HepG2 (cell line): ENCODE results near the gene TMEM229B. TPM values are rescaled to one million over a fixed set of nuclear protein-coding genes. Genes with fewer than 3 reads are reported as not detected.

Source experiments
- ATAC-seq: fragments of 200-7000 bp; cut with Tn5 transposase; 3 replicates; pipeline ENCODE4 v1.9.1; 2020; ENCODE audit warnings: mild to moderate bottlenecking, moderate library complexity
- BruUV-seq: library from RNA; stranded (reverse); fragments of 400-500 nt; replicated peaks from 2 replicates; lab custom pipeline; 2021; lab: Mats Ljungman, UMichigan
- CTCF ChIA-PET: fragments of 300-600 bp; formaldehyde crosslinking; extraction: SDS; loops from one replicate; lab custom pipeline; 2021; ENCODE audit warnings: low total read pairs, inconsistent platforms, low intra/inter-chr PET ratio; lab: Yijun Ruan, JAX
- POLR2A ChIA-PET: fragments of 350-600 bp; sonication (Branson Sonifier 250); formaldehyde crosslinking; loops from one replicate; lab custom pipeline; 2020; ENCODE audit warnings: antibody characterized with exemption, inconsistent platforms; lab: Yijun Ruan, JAX
- DNase-seq: peaks from one replicate; pipeline ENCODE4 v3.0.0-alpha.2; 2015; ENCODE audit warnings: low spot score
- FAIRE-seq: peaks from 3 replicates; lab custom pipeline; 2011; peaks lifted over from hg19 to GRCh38; lab: Jason Lieb, UNC
- H2AFZ ChIP-seq: one replicate; pipeline ENCODE4 v1.6.1; 2011; ENCODE audit warnings: low read length, inconsistent platforms
- H3K27ac ChIP-seq: fragments of 300-600 bp; 3 replicates; pipeline ENCODE4 v1.8.0; 2011; ENCODE audit warnings: mixed run types, mild to moderate bottlenecking, mixed read lengths, low read length, inconsistent platforms; ENCODE audit not compliant: insufficient read depth; ENCODE audit errors: extremely low read length
- H3K27me3 ChIP-seq, 2 experiments: fragments of 200-600 bp in 1 of 2; 2 replicates in 1 of 2; 3 replicates in 1 of 2; pipeline versions ENCODE4 v1.6.0 to v1.8.0; 2011; ENCODE audit warnings: low read length in 2 of 2, mild to moderate bottlenecking in 2 of 2, moderate library complexity in 2 of 2, inconsistent platforms in 1 of 2; ENCODE audit not compliant: insufficient read depth in 2 of 2, control insufficient read depth in 1 of 2
- H3K36me3 ChIP-seq, 2 experiments: fragments of 200-600 bp in 1 of 2; replicated peaks in 1 of 2; 2 replicates in 1 of 2; 3 replicates in 1 of 2; pipeline versions ENCODE4 v1.5.1 to v1.8.0; 2011; ENCODE audit warnings: low read length in 2 of 2, inconsistent platforms in 1 of 2; ENCODE audit not compliant: insufficient read depth in 2 of 2, control insufficient read depth in 1 of 2
- H3K4me1 ChIP-seq: 2 replicates; pipeline ENCODE4 v1.5.1; 2012; ENCODE audit warnings: low read length, inconsistent platforms; ENCODE audit not compliant: insufficient read depth
- H3K4me2 ChIP-seq: 2 replicates; pipeline ENCODE4 v1.6.0; 2011; ENCODE audit warnings: low read depth, low read length, inconsistent platforms
- H3K4me3 ChIP-seq, 3 experiments: fragments of 200-600 bp in 1 of 3; sonication (generic), shearing (Covaris generic) in 1 of 3; replicated peaks in 1 of 3; 2 replicates each; pipeline ENCODE4 v1.5.1; 2011 to 2016; ENCODE audit warnings: low read length in 3 of 3, inconsistent platforms in 2 of 3, low read depth in 2 of 3, mild to moderate bottlenecking in 2 of 3, control low read depth in 1 of 3, mixed read lengths in 1 of 3; ENCODE audit not compliant: insufficient read depth in 1 of 3
- H3K79me2 ChIP-seq: one replicate; pipeline ENCODE4 v1.6.1; 2011; ENCODE audit warnings: low read length, inconsistent platforms; ENCODE audit not compliant: insufficient read depth
- H3K9ac ChIP-seq: 2 replicates; pipeline ENCODE4 v1.6.0; 2011; ENCODE audit warnings: mild to moderate bottlenecking, low read depth, low read length, inconsistent platforms; ENCODE audit not compliant: insufficient read depth
- H3K9me3 ChIP-seq: 2 replicates; pipeline ENCODE4 v1.5.1; 2012; ENCODE audit warnings: mild to moderate bottlenecking, low read length
- H4K20me1 ChIP-seq: 2 replicates; pipeline ENCODE4 v1.6.0; 2011; ENCODE audit warnings: inconsistent platforms, mild to moderate bottlenecking, low read length, moderate library complexity; ENCODE audit not compliant: insufficient read depth
- HES4 ChIP-seq: sonication (generic); formaldehyde crosslinking; IDR thresholded peaks from 2 replicates; pipeline ENCODE4 v1.9.0; 2021; ENCODE audit warnings: mild to moderate bottlenecking, missing genetic modification reagents, borderline replicate concordance
- HHEX ChIP-seq: IDR thresholded peaks from 2 replicates; pipeline ENCODE4 v1.6.1; 2016; ENCODE audit warnings: control low read depth
- HMG20A ChIP-seq: IDR thresholded peaks from 2 replicates; pipeline ENCODE4 v1.6.1; 2016; ENCODE audit warnings: borderline replicate concordance
- JARID2 ChIP-seq: sonication (generic); formaldehyde crosslinking; IDR thresholded peaks from 2 replicates; pipeline ENCODE4 v1.8.1; 2023; ENCODE audit warnings: missing genetic modification reagents, inconsistent platforms; ENCODE audit not compliant: insufficient replicate concordance
- KDM6A ChIP-seq: IDR thresholded peaks from 2 replicates; pipeline ENCODE4 v1.6.1; 2016; ENCODE audit warnings: low read depth
- KLF13 ChIP-seq: sonication (generic); formaldehyde crosslinking; IDR thresholded peaks from 2 replicates; pipeline ENCODE4 v1.4.0; 2020; ENCODE audit warnings: mild to moderate bottlenecking, missing genetic modification reagents
- MTA3 ChIP-seq: sonication (generic); formaldehyde crosslinking; IDR thresholded peaks from 2 replicates; pipeline ENCODE4 v1.4.0; 2020; ENCODE audit warnings: missing genetic modification reagents
- PAX8 ChIP-seq: sonication (generic); formaldehyde crosslinking; IDR thresholded peaks from 2 replicates; pipeline ENCODE4 v1.8.0; 2022; ENCODE audit warnings: mild to moderate bottlenecking, missing genetic modification reagents, borderline replicate concordance
- RFXAP ChIP-seq: sonication (generic); formaldehyde crosslinking; IDR thresholded peaks from 2 replicates; pipeline ENCODE4 v1.4.0; 2020; ENCODE audit warnings: missing genetic modification reagents, borderline replicate concordance
- TSC22D2 ChIP-seq: sonication (generic); formaldehyde crosslinking; IDR thresholded peaks from 2 replicates; pipeline ENCODE4 v1.5.1; 2020; ENCODE audit warnings: missing genetic modification reagents, mild to moderate bottlenecking, borderline replicate concordance
- ZNF10 ChIP-seq: sonication (generic); formaldehyde crosslinking; IDR thresholded peaks from 2 replicates; pipeline ENCODE4 v1.4.0; 2020; ENCODE audit warnings: mild to moderate bottlenecking, low read depth, missing genetic modification reagents, borderline replicate concordance
- ZNF343 ChIP-seq: sonication (generic); formaldehyde crosslinking; IDR thresholded peaks from 2 replicates; pipeline ENCODE4 v1.4.0; 2020; ENCODE audit warnings: mild to moderate bottlenecking, missing genetic modification reagents
- ZNF431 ChIP-seq: sonication (generic); formaldehyde crosslinking; IDR thresholded peaks from 2 replicates; pipeline ENCODE4 v1.9.0; 2022; ENCODE audit warnings: missing genetic modification reagents, low read depth, mild to moderate bottlenecking, borderline replicate concordance
- ZNF484 ChIP-seq: sonication (generic); formaldehyde crosslinking; IDR thresholded peaks from 2 replicates; pipeline ENCODE4 v1.5.1; 2020; ENCODE audit warnings: mild to moderate bottlenecking, low read depth, missing genetic modification reagents, borderline replicate concordance
- ZNF572 ChIP-seq: sonication (generic); formaldehyde crosslinking; IDR thresholded peaks from 2 replicates; pipeline ENCODE4 v1.5.1; 2020; ENCODE audit warnings: mild to moderate bottlenecking, missing genetic modification reagents
- ZNF678 ChIP-seq: sonication (generic); formaldehyde crosslinking; IDR thresholded peaks from 2 replicates; pipeline ENCODE4 v1.4.0; 2020; ENCODE audit warnings: mild to moderate bottlenecking, missing genetic modification reagents
- ZNF766 ChIP-seq: sonication (generic); formaldehyde crosslinking; IDR thresholded peaks from 2 replicates; pipeline ENCODE4 v1.5.0; 2020; ENCODE audit warnings: missing genetic modification reagents, borderline replicate concordance
- ZNF891 ChIP-seq: sonication (generic); formaldehyde crosslinking; IDR thresholded peaks from 2 replicates; pipeline ENCODE4 v1.5.0; 2020; ENCODE audit warnings: mild to moderate bottlenecking, missing genetic modification reagents
- WGBS: methylation state at CpG from one replicate; pipeline ENCODE4 v1.1.6; 2017; ENCODE audit warnings: low lambda C conversion rate; 5-methylcytosine and 5-hydroxymethylcytosine counted together
- in situ Hi-C: cut with HindIII; loops from 2 replicates; pipeline ENCODE4 v1.10.0; 2017; ENCODE audit warnings: low pct_unique_long_range_greater_than_20kb; ENCODE audit not compliant: extremely low pct_ligation_motif_present
- intact Hi-C: fragments of 100-400 bp; cut with micrococcal nuclease; formaldehyde crosslinking; loops from one replicate; pipeline ENCODE4 v1.10.0; 2022; ENCODE audit not compliant: unreplicated experiment
- polyA plus RNA-seq, 8 experiments: library from polyadenylated mRNA; depleted of rRNA in 3 of 8; stranded (reverse) in 7 of 8; unstranded in 1 of 8; fragments of >200 nt; fragmentation: Illumina TruSeq in 4 of 8; extraction: Trizol in 4 of 8; gene quantifications; 2 replicates each; pipeline versions ENCODE4 v1.2.1 to v1.2.3, GENCODE V29; 2011 to 2016; ENCODE audit warnings: low read depth in 4 of 8, missing spikeins in 1 of 8, mixed read lengths in 1 of 8; ENCODE audit not compliant: insufficient read depth in 1 of 8
- total RNA-seq, 5 experiments: library from RNA; depleted of rRNA; stranded (reverse); fragments of >200 nt; fragmentation: Illumina TruSeq; extraction: Trizol; gene quantifications; 2 replicates each; pipeline ENCODE4 v1.2.3, GENCODE V29; 2016; ENCODE audit warnings: low read depth in 1 of 5
- TF ChIP-seq, protein P1 (sequence below): sonication (generic); formaldehyde crosslinking; IDR thresholded peaks from 2 replicates; pipeline ENCODE4 v1.4.0; 2020; ENCODE audit warnings: low read depth, mild to moderate bottlenecking, missing genetic modification reagents
- TF ChIP-seq, protein P2 (sequence below): sonication (generic); formaldehyde crosslinking; IDR thresholded peaks from 2 replicates; pipeline ENCODE4 v1.4.0; 2020; ENCODE audit warnings: mild to moderate bottlenecking, low read depth, missing genetic modification reagents

TMEM229B gene
- total and polyA plus RNA-seq, 2 of the 13 experiments (the other 11 are each of a cell fraction or from before 2014, with no cell fraction given): 0.69 to 1.1 TPM

DNA sequence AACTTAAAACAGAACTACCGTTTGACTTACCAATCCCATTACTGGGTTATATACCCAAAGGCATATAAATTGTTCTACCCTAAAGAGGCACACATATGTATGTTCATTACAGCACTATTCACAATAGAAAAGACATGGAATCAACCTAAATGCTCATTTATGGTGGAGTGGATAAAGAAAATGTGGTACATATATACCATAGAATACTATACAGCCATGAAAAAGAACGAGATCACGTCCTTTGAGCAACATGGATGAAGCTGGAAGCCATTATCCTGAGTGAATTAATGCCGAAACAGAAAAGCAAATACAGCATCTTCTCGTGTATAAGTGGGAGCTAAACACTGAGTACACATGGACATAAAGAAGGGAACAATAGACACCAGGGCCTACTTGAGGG lies 31.8 kb downstream of the TMEM229B start:
- in situ Hi-C loops (no loop called here), intact Hi-C loops (no loop called here)
- DNase-seq (no peak), FAIRE-seq (no peak), ATAC-seq (no peak)
- H3K36me3 ChIP-seq: no peaks in the 10 kb centered on the region
- no TSS peak for BruUV-seq
- no peak overlapping the region for H3K27ac ChIP-seq
- CTCF ChIA-PET: no interaction called here
- POLR2A ChIA-PET: no interaction called here
- no peak overlapping the region for H3K4me2 ChIP-seq
- 33% methylated on average over 5 of the region's 5 CpGs for WGBS
- H3K79me2 ChIP-seq: no peaks in the 10 kb centered on the region
- no peaks in the 10 kb centered on the region for H4K20me1 ChIP-seq
- TF ChIP-seq HES4: no peak
- no peak for TF ChIP-seq PAX8 (CRISPR knock-in tag)
- TF ChIP-seq, protein P1, sequence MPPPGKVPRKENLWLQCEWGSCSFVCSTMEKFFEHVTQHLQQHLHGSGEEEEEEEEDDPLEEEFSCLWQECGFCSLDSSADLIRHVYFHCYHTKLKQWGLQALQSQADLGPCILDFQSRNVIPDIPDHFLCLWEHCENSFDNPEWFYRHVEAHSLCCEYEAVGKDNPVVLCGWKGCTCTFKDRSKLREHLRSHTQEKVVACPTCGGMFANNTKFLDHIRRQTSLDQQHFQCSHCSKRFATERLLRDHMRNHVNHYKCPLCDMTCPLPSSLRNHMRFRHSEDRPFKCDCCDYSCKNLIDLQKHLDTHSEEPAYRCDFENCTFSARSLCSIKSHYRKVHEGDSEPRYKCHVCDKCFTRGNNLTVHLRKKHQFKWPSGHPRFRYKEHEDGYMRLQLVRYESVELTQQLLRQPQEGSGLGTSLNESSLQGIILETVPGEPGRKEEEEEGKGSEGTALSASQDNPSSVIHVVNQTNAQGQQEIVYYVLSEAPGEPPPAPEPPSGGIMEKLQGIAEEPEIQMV (CRISPR knock-in tag): no peak
- TF ChIP-seq, protein P2, sequence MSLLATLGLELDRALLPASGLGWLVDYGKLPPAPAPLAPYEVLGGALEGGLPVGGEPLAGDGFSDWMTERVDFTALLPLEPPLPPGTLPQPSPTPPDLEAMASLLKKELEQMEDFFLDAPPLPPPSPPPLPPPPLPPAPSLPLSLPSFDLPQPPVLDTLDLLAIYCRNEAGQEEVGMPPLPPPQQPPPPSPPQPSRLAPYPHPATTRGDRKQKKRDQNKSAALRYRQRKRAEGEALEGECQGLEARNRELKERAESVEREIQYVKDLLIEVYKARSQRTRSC: no peak
- no peak for TF ChIP-seq ZNF891 (CRISPR knock-in tag)
- no peak for TF ChIP-seq ZNF10 (CRISPR knock-in tag)
- no peak for TF ChIP-seq ZNF484 (CRISPR knock-in tag)
- TF ChIP-seq RFXAP (CRISPR knock-in tag): no peak
- TF ChIP-seq ZNF678 (CRISPR knock-in tag): no peak
- no peak for TF ChIP-seq HHEX (CRISPR knock-in tag)
- no peak for TF ChIP-seq TSC22D2 (CRISPR knock-in tag)
- TF ChIP-seq MTA3 (CRISPR knock-in tag): no peak
- TF ChIP-seq KLF13: no peak
- TF ChIP-seq HMG20A (CRISPR knock-in tag): no peak
- TF ChIP-seq ZNF431 (CRISPR knock-in tag): no peak
- no peak for TF ChIP-seq ZNF572 (CRISPR knock-in tag)
- TF ChIP-seq ZNF766 (CRISPR knock-in tag): no peak
- no peak for TF ChIP-seq ZNF343 (CRISPR knock-in tag)
- TF ChIP-seq JARID2 (CRISPR knock-in tag): no peak
- no peak for TF ChIP-seq KDM6A (CRISPR knock-in tag)
- H3K9ac ChIP-seq: no peak overlapping the region
- H2AFZ ChIP-seq: no peak overlapping the region
- peaks cover 3% of the 10 kb centered on the region for H3K4me1 ChIP-seq
- H3K4me3 ChIP-seq: no peak overlapping the region
- no peaks in the 10 kb centered on the region for H3K9me3 ChIP-seq
- no peaks in the 10 kb centered on the region for H3K27me3 ChIP-seq
